Glomerular visceral epithelial cell (primary cell): ENCODE data around the gene KIF22.
"Not testable (repeated sequence)": the region's sequence is repeated elsewhere in the genome, so short reads cannot be mapped to it uniquely, and the experiment has no call there.

Experiments
- DNase-seq: peaks from one replicate; pipeline ENCODE4 v3.0.0-alpha.2; 2016; ENCODE audit errors: extremely low spot score

Gene KIF22

DNA sequence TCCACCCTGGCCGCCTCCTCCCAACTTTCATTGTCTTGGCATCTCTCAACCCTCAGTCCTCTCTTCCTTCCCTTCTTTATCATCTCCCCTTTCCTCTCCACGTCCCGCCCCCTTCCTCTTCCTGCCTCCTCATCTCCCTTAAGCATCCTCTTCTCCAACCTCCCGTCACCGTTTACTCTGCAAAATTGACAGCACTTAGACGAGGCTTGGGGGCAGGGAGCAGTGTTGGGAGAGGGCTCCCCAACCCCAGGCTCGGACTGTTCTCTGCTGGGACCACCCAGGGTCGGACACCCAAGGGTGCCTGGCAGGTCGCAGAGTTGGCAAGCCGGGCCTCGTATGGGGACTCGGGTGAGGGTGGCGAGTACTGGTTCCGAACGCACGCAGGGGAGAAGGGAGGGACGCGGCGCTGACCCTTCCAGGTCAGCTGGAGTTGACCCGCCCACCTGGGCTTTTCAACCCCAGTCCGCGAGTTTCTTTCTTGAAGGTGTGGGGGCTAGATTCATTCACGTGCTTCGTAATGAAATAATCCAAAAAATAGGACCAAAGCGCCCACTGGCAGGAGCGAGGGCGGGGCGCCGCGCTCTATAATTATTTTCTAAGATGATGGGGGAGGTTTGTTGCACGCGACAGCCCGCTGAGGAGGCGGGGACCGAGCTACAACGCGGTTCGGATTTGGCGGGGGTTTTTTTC lies 24.6 kb downstream of the KIF22 start:
- DNase-seq, result no peak

DNA sequence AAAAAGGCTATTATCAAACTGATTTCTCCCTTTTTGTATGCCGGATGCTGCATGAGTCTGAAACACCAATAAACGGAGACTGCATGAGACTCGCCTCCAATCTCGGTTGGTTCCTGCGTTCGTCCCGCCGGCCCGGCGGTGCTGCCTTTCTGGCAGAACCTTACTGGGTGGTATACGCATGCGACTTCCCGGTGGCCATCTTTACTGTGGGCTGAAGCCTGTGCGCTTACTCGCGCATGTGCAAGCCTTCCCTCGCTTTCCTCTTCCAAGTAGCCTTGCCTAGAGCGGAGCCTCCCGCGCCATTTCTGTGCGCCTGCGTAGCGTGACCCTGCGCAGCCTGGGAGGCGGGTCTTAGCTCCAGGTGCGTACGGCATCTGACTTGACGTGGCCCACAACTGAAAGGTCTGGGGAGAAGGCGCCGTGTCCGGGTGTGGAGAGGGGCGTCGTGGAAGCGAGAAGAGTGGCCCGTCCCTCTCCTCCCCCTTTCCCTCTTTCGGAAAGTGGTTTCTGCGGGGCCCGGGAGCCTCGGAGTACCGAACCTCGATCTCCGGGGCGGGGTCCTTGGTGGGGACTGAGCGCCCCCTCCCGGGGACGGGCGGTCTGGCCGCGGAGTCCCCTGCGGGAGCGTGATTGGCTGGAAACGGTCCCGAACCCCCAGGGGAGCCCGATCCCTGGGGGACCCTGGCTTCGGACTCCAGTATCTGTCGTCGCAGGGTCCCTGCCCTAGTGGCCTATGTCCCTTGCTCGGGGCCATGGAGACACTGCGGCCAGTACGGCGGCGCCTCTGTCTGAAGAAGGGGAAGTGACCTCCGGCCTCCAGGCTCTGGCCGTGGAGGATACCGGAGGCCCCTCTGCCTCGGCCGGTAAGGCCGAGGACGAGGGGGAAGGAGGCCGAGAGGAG lies 25.5 kb downstream of the KIF22 start, which contains the start of gene PAGR1:
PAGR1 (plus strand) TSS at position 360 of the 901 bp plus-strand sequence; CDS start at position 734, 374 bp downstream.
- peak; percentile 99 for DNase-seq

DNA sequence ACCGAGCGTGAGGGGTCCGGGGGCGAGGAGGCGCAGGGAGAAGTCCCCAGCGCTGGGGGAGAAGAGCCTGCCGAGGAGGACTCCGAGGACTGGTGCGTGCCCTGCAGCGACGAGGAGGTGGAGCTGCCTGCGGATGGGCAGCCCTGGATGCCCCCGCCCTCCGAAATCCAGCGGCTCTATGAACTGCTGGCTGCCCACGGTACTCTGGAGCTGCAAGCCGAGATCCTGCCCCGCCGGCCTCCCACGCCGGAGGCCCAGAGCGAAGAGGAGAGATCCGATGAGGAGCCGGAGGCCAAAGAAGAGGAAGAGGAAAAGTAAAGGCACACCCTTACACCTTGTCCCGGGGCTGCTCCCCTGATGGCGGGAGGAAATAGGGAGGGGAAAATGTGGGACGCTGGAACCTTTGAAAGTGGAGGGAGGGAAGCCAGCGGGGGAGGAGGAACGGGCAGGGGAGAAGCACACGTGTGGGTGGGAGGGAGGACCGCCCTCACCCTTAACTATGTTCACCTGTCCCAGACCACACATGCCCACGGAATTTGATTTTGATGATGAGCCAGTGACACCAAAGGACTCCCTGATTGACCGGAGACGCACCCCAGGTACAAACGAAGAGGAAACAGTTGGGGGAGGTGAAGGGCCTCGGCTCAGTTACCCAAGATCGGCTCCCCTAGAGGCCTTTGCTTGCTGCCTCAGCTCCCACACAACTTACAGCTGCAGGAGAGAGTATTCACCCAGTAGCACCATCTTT lies 26.3 kb downstream of the KIF22 start:
- peak; percentile 62 for DNase-seq

DNA sequence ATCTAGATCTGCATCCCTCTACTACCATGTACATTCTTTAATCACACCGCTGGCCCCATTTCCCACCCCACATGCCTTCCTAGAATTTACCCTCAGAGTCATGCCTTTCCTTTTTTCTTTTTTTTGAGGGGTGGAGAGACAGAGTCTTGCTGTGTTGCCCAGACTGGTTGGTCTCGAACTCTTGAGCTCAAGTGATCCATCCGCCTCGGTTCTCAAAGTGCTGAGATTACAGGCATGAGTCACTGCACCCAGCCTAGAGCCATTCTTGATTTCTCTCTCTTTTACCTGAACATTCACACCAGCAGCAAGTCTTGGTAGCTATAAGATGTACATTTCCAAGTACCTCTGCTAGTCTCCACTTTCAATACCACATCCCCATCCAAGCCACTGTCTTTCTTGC lies 27.5 kb downstream of the KIF22 start:
- DNase-seq, result no peak

DNA sequence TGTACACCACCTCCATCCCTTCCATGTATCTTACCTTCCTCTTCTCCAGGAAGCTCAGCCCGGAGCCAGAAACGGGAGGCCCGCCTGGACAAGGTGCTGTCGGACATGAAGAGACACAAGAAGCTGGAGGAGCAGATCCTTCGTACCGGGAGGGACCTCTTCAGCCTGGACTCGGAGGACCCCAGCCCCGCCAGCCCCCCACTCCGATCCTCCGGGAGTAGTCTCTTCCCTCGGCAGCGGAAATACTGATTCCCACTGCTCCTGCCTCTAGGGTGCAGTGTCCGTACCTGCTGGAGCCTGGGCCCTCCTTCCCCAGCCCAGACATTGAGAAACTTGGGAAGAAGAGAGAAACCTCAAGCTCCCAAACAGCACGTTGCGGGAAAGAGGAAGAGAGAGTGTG lies 29.0 kb downstream of the KIF22 start:
- no peak for DNase-seq

DNA sequence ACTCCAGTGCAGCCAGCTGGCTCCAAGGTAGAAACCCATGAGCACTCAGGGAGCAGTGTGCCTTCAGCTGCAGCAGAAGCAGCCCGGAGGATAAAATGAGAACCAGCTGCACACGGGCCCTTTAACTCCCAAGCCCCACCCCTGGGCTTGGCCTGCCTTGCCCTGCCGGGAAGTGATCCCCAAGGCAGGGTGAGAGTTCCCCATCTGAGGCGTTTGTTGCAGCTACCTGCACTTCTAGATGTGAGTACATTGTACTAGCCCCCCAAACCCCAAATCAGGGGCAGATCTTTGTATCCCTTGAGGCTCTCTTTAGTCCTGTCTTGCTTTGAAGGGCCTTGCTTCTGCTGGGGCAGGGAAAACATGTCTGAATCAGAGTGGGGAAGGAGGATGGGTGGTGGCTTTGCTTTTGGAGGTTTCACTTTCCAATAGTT lies 29.7 kb downstream of the KIF22 start, which contains the start of gene MVP:
MVP (plus strand) TSS at position 192 of the 431 bp plus-strand sequence. CDS start 10,088 bp downstream, outside the sequence.
- peak; percentile 59 for DNase-seq

DNA sequence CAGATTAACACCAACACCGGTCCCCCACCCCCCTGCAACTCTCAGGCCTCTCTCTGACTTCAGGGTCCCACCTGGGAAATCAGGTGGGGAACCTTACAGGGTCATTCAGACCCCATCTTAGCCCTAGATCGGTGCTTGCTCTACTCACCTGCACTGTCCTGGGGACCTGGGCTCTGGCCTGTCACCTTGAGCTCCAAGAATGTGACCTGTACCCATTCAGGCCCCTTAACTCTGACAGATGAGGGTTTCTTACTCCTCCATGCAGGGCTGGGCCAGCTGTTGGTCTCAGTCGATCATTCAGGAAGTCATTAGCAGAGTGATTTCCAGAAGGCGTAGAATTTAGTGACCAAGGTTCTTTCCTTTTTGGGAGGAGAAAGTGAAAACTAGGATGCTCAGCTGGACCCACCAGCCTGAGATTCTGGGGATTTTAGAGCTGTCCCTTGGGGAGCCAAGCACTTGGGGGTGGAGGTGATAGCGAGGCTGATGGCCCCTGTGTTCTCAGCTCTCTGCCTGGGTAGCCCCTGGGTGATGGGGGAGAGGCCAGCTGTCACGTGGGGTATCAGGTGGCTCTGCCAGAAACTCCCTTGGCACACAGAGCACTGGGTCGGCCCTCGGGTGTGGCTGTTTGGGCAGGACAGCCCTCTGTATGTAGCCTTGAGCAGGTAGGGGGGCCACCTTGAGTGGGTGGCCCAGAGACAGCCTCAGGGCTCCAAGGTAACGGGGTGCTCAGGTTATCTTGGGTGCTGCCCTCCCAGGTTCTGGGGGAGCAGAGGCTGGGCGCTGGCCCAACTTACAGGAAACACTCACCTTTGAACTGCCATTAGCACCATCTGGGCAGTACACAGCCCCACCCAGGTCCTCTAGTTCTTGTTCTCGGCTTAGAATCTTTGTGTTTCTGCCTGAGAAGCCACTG lies 30.4 kb downstream of the KIF22 start:
- peak; percentile 49 for DNase-seq

DNA sequence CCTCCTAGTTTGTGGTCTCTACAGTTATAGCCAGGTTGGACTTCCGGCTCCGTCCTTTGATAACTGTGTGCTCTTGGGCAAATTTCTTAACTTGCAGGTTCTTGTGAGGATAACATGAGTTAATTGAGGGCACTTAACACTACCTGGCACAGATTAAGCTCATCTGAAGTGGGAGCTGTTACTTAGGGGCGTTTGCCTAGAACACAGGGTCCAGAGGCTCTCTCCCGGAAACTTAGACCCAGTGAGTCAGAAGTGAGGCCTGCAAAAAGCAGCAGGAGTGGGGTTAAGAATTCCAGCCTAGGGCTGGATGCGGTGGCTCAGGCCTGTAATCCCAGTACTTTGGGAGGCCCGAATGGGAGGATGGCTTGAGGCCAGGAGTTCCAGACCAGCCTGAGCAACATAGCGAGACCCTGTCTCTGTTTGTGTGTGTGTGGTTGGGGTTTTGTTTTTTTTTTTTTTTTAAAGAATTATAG lies 31.1 kb downstream of the KIF22 start:
- DNase-seq, result peak; percentile 72

DNA sequence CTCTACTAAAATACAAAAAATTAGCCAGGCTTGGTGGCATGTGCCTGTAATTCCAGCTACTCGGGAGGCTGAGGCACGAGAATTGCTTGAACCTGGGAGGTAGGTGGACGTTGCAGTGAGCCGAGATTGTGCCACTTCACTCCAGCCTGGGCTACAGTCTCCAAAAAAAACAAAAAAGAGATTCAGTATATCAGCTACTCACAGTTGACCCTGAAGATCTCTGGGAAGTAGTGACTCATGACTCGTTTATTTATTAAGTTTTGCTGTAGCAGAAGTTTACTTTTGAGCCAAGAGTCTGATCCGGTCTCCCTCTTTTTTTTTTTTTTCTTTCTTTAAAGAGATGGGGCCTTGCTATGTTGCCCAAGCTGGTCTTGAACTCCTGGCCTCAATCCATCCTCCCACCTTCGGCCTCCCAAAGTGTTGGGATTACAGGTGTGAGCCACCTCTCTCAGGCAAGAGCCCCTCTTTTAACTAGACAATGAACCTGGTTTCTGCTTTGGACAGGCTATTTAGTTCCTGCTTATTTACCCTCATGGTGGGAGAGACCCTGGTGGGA lies 34.1 kb downstream of the KIF22 start:
- peak; percentile 62 for DNase-seq

DNA sequence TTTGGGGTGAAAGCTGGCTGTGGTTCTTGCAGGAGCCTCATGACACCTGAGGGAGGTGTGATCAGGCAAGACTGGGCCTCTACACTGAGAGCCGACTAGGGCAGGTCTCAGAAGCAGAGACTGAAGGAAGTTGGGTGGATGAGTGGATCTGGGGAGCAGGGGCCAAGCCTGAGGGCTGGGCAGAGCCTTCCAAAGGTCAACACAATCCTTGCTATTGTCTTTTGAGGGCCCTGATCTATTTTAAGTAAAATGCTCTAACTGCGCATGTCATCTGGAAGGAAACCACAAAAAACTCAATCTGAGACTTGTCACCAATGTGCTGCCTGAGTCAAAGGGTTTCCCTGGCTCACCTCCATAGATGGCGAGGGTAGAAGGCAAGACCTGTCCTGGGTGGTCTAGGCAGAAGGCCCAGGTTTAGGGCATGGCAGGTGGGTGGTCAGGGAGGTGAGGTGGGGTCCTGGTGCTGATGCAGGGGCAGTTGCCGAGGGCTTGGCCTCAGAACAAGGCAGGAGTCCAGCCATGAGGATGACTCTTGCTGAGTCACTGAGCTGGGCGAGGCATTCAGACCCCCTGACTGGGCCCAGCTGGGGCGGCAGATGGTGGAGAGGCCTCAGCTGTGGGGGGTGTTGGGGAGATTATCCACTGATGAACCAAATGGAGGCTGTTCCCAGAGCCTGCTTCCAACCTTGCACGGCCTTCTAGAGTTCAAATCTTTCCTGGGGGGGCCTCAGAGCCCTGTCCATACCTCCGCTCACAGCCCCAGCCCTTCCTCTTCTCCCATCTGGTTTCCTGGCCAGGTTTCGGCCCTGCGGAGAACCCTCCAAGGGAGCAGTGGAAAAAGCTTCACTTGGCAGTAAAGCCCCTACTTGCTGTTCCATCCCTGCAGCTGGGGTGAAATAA lies 34.8 kb downstream of the KIF22 start:
- DNase-seq, result peak; percentile 77

DNA sequence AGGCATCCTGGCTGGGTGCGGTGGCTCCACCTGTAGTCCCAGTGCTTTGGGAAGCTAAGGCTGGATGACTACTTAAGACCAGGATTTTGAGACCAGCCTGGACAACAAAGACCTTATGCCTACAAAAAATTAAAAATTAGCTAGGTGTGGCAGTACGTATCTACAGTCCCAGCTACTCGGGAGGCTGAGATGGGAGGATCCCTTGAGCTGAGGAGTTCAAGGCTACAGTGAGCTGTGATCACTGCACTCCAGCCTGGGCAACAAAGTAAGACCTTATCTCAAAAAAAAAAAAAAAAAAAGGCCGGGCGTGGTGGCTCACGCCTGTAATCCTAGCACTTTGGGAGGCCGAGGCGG lies 35.8 kb downstream of the KIF22 start:
- no peak for DNase-seq

DNA sequence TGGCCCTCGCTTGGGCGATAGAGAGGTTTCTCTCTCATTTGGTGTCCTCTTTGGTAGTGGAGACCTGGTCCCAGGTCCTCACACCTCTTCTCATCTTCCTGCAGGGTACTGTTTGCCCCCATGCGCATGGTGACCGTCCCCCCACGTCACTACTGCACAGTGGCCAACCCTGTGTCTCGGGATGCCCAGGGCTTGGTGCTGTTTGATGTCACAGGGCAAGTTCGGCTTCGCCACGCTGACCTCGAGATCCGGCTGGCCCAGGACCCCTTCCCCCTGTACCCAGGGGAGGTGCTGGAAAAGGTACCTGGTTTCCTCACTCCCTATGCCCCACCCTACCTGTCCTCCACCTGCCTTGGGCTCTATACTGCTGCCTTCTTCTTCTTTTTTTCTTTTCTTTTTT lies 40.2 kb downstream of the KIF22 start:
- no peak for DNase-seq

DNA sequence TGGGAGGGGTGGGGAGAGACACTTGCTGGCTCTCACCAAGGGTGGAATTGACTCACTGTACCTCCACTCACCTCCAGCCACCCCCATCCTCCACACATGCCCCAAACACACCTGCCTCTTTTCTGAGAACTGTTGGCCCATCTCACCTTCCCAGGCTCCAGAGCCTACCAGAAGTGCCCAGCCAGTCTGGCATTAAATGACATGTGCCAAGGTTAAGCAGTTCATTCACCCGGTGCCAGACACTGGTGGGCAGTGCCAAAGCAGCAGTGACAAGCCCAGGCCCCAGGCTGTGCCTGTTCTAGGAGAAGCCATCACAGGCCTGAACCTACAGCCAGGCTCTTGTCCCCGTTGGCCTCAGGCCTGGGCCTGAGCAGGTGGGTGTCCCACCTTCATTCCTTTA lies 40.9 kb downstream of the KIF22 start:
- DNase-seq, result no peak

DNA sequence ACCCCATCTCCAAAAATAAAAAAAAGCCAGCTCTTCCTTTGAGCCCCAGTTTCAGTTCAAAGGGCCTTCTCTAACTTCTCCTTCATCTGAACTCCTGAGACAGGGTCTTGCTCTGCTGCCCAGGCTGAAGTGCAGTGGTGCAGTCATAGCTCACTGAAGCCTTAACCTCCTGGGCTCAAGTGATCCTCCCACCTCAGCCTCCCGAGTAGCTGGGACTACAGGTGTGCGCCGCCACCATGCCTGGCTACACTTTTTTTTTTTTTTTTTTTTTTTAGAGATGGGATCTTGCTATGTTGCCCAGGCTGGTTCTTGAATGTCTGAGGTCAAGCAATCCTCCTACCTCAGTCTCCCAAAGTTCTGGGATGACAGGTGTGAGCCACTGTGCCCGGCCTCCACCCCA lies 42.7 kb downstream of the KIF22 start:
- not testable (repeated sequence) for DNase-seq

DNA sequence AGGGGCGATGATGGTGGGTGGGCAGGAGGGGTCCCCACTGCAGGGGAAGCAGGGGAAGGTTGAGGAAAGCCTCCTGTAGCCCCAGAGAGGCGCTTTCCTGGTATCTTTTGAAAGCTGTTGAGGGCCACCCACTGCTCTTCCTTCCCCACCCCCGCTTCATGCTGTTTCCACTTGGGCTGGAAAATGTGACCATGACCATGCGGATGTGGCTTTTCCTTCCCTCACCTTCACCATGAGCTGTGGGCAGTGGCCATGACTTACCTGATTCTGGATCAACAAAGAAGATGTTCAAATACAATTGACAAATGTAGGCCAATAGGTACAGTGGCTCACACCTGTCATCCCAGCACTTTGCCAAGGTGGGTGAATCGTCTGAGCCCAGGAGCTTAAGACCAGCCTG lies 43.5 kb downstream of the KIF22 start:
- DNase-seq, result no peak

DNA sequence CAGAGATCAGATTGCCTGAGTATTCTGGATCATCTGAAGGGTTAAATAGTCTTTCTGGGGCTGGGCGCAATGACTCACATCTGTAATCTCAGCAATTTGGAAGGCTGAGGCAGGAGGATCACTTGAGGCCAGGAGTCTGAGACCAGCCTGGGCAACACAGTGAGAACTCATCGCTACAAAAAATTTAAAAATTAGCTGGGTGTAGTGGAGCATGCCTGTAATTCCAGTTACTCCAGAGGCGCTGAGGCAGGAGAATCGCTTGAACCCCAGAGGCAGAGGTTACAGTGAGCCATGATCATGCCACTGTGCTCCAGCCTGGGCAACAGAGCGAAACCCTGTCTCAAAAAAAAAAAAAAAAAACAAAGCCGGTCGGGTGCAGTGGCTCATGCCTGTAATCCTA lies 45.4 kb downstream of the KIF22 start:
- DNase-seq, result no peak

DNA sequence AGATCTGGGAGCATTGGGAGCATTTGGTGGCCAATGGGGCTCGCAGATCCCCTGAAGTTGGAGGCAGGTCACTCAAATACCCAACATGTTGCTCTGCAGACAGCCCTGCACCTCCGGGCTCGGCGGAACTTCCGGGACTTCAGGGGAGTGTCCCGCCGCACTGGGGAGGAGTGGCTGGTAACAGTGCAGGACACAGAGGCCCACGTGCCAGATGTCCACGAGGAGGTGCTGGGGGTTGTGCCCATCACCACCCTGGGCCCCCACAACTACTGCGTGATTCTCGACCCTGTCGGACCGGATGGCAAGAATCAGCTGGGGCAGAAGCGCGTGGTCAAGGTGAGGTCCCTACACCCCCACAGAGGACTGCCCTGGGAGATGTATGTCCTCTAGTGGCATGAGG lies 46.1 kb downstream of the KIF22 start:
- no peak for DNase-seq

DNA sequence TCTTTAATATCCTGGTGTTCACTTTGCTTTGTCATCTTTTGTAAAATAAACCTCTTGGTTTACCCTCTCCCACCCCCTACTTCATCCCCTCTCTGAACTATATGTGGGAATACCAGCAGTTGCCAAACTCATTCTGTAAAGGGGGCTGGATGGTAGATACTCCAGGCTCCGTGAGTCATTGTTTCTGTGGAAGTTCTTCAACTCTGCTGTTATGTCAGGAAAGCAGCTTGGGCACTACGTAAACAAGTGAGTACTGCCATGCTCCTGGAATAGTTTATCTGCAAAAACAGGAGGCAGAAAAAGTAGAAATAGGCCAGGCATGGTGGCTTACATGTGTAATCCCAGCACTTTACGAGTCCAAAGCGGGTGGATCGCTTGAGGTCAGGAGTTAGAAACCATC lies 47.3 kb downstream of the KIF22 start:
- no peak for DNase-seq

DNA sequence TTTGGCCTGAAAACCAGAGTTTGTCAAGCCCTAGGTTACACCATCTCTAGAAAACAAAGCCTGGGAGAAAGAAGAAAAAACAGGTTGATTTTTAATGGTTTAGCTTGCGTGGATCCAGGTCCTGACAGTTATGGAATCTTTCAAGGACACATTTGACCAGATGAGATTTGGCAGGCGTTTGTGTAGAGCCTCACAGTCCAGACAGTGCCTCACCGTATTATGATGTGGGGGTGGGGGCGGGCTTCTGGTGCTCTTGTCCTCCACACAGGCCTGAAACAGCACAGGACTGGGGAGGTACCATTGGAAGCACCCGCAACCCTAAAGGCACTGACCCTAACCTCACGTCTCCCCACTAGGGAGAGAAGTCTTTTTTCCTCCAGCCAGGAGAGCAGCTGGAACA lies 49.3 kb downstream of the KIF22 start:
- no peak for DNase-seq

DNA sequence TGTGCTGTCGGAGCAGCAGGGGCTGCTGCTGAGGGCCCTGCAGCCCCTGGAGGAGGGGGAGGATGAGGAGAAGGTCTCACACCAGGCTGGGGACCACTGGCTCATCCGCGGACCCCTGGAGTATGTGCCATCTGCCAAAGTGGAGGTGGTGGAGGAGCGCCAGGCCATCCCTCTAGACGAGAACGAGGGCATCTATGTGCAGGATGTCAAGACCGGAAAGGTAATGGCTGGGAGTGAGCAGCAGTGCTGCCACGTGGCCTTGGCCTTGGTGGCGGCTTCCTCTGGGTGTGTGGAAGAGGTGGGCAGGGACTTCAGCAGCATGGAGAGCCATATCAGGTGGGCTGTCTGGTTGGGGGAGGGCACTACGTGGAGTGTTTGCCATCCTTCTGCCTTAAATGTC lies 49.7 kb downstream of the KIF22 start:
- DNase-seq, result no peak
